ENCODE measurements around the gene BBIP1.
"Not testable (repeated sequence)": the region's sequence is repeated elsewhere in the genome, so short reads cannot be mapped to it uniquely, and the experiment has no call there.

The BBIP1 gene

GRCh38 chr10:110919971-110920881 is 1.2 kb upstream of the BBIP1 start:
- peak in 10 of 14 donors; percentile 19 to 44 (median 34) for DNase-seq

- peak in 7 of 14 donors; percentile 85 to 99 (median 97) for DNase-seq
These were observed 460 bp upstream of the BBIP1 start, which contains the start of gene SHOC2 for GRCh38 chr10:110919349-110919931. SHOC2 (plus strand) TSS chr10:110919604; CDS start chr10:110964359, 44,755 bp downstream.

- DNase-seq, result no peak
These were observed 724 bp downstream of the BBIP1 start for GRCh38 chr10:110918269-110918642.

- DNase-seq, result no peak
These were observed 2.2 kb downstream of the BBIP1 start for GRCh38 chr10:110916554-110917346.

GRCh38 chr10:110915600-110915999 is 3.4 kb downstream of the BBIP1 start:
- not testable (repeated sequence) for DNase-seq

- no peak for DNase-seq
These were observed 3.9 kb downstream of the BBIP1 start for GRCh38 chr10:110915035-110915434.

- no peak for DNase-seq
These were observed 4.5 kb downstream of the BBIP1 start for GRCh38 chr10:110914431-110914830.

GRCh38 chr10:110912374-110912773 is 6.6 kb downstream of the BBIP1 start:
- no peak for DNase-seq

GRCh38 chr10:110910138-110910537 is 8.8 kb downstream of the BBIP1 start:
- DNase-seq, result no peak

GRCh38 chr10:110903280-110904278 is 15.4 kb downstream of the BBIP1 start:
- DNase-seq, result no peak

GRCh38 chr10:110901954-110902819 is 16.8 kb downstream of the BBIP1 start:
- no peak for DNase-seq

- no peak for DNase-seq
These were observed 18.0 kb downstream of the BBIP1 start for GRCh38 chr10:110900983-110901382.

GRCh38 chr10:110898391-110898790 is 20.6 kb downstream of the BBIP1 start:
- DNase-seq, result no peak

- no peak for DNase-seq
These were observed 21.8 kb downstream of the BBIP1 start for GRCh38 chr10:110897184-110897583.

GRCh38 chr10:110893559-110894179 is 25.3 kb downstream of the BBIP1 start:
- DNase-seq, result peak in 1 of 14 donors; percentile 39

GRCh38 chr10:110892602-110893288 is 26.2 kb downstream of the BBIP1 start:
- DNase-seq, result no peak

GRCh38 chr10:110887560-110887959 is 31.4 kb downstream of the BBIP1 start:
- DNase-seq, result no peak

- DNase-seq, result no peak
These were observed 32.9 kb downstream of the BBIP1 start for GRCh38 chr10:110885932-110886674.

GRCh38 chr10:110883924-110884323 is 35.1 kb downstream of the BBIP1 start:
- no peak for DNase-seq

Data from C1 segment of cervical spinal cord (tissue), 14 donors.